SJSA1 (cell line): Measurements from ENCODE around the gene ASB4. TPM values are rescaled to one million over a fixed set of nuclear protein-coding genes. Genes with fewer than 3 reads are reported as not detected.

Experiments
- total RNA-seq: library from RNA; depleted of rRNA; stranded (reverse); fragments of >200 nt; shearing (Covaris generic); gene quantifications from 2 replicates; pipeline ENCODE4 v1.2.3, GENCODE V29; 2014; rRNA removed

Gene ASB4
- total RNA-seq, 1 experiment from 2014 or later, result not detected

Other genes with a start within 250 kb of the ASB4 start
- not detected in 2 replicates for gene PON1, start 161.4 kb upstream of the ASB4 start, total RNA-seq
- gene PON3, start 89.6 kb upstream of the ASB4 start, total RNA-seq, result not detected in 2 replicates
- gene PON2, start 50.9 kb upstream of the ASB4 start, total RNA-seq, result 93.8 and 136 TPM in 2 replicates
- not detected in 2 replicates for gene PDK4, start 110.6 kb downstream of the ASB4 start, total RNA-seq